ENCODE data around the gene NEIL3. TPM values are rescaled to one million over a fixed set of nuclear protein-coding genes. Genes with fewer than 3 reads are reported as not detected.

The NEIL3 gene
- total and polyA plus RNA-seq, 2 of the 8 experiments (the other 6 are each of a cell fraction or from before 2014, with no cell fraction given): 5.5 to 11.0 TPM

- no peaks in the 10 kb centered on the region for H3K79me2 ChIP-seq (ENCODE audit: control insufficient read depth in 1 of 2, insufficient read depth in 2 of 2, low read length in 2 of 2)
- CTCF ChIA-PET (ENCODE audit: partially characterized antibody): no interaction called here
- DNase-seq (ENCODE audit: low read depth in 1 of 2, low spot score in 2 of 2) (no peak), FAIRE-seq (no peak)
- no peak overlapping the region for H2BK20ac ChIP-seq (ENCODE audit: low read length)
- no peak overlapping the region for H3K4me3 ChIP-seq (ENCODE audit: extremely low read depth in 1 of 4, insufficient read depth in 2 of 4, low read depth in 3 of 4, low read length in 4 of 4)
- no peak overlapping the region for H3K23ac ChIP-seq (ENCODE audit: insufficient read length)
- H3K18ac ChIP-seq (ENCODE audit: extremely low read depth, low read length): no peak overlapping the region
- POLR2A ChIA-PET (ENCODE audit: partially characterized antibody): no interaction called here
- no peaks in the 10 kb centered on the region for H3K23me2 ChIP-seq (ENCODE audit: low read depth, low read length)
- no peak overlapping the region for H3K4ac ChIP-seq (replicated peaks; ENCODE audit: insufficient read length, low read depth, low read length)
- no peaks in the 10 kb centered on the region; a peak in 1 of 4 replicates for H3K9me3 ChIP-seq (ENCODE audit: insufficient read depth in 2 of 2, low read depth in 1 of 2, low read length in 1 of 2)
- no peak overlapping the region for H4K91ac ChIP-seq (replicated peaks; ENCODE audit: insufficient read length, low read length)
- H4K20me1 ChIP-seq (replicated peaks in 1 of 2; ENCODE audit: control insufficient read depth in 1 of 2, insufficient read depth in 2 of 2, low read length in 2 of 2): no peaks in the 10 kb centered on the region
- 0 out of 7 replicates have a peak, but pooled peaks cover 0 to 5% (median 0%) of the 10 kb centered on the region in 4 experiments for H3K4me1 ChIP-seq (replicated peaks in 1 of 4; ENCODE audit: control insufficient read depth in 3 of 4, insufficient read depth in 4 of 4, low read length in 3 of 4)
- no peak overlapping the region for H3K27ac ChIP-seq (ENCODE audit: low read depth, low read length)
- no peak overlapping the region for H4K8ac ChIP-seq (ENCODE audit: extremely low read depth, insufficient read depth, low read length)
- H3K79me1 ChIP-seq (ENCODE audit: low read depth, low read length): no peaks in the 10 kb centered on the region
- H2AK5ac ChIP-seq (ENCODE audit: low read depth, low read length): peak overlapping the region; percentile 59; the same call in 1 of the 2 replicates
- WGBS, 2 experiments (ENCODE audit: extremely low coverage in 1 of 2, insufficient coverage in 1 of 2, insufficient read length in 1 of 2, insufficient replicate concordance in 2 of 2, low coverage in 1 of 2, low lambda C conversion rate in 2 of 2, missing lambda C conversion rate in 1 of 2): 90% methylated on average over 4 of the region's 4 CpGs; no CpG with 5 or more reads in 1 of the 2 experiments
- no peak overlapping the region for H3K9ac ChIP-seq (replicated peaks in 1 of 4; ENCODE audit: extremely low read depth in 1 of 4, low read depth in 3 of 4, low read length in 3 of 4)
- H3K27me3 ChIP-seq (replicated peaks in 1 of 4; ENCODE audit: control insufficient read depth in 3 of 4, extremely low read depth in 1 of 4, insufficient read depth in 3 of 4, low read length in 3 of 4): no peaks in the 10 kb centered on the region
- H3K4me2 ChIP-seq (ENCODE audit: insufficient read depth in 1 of 2, low read depth in 2 of 2, low read length in 2 of 2): no peak overlapping the region
- H2BK120ac ChIP-seq (replicated peaks; ENCODE audit: low read depth, low read length): no peak overlapping the region
- no peak overlapping the region for H2AFZ ChIP-seq (ENCODE audit: low read length)
- no peak overlapping the region for H3K14ac ChIP-seq (ENCODE audit: insufficient read length)
- H3K56ac ChIP-seq (replicated peaks; ENCODE audit: insufficient read length, low read depth, low read length): no peak overlapping the region
- H2BK5ac ChIP-seq (ENCODE audit: low read depth, low read length): no peak overlapping the region
- H2BK15ac ChIP-seq (ENCODE audit: low read length): no peak overlapping the region
- no peak for TF ChIP-seq RBBP5 (IDR thresholded peaks at IDR 0.05; ENCODE audit: borderline replicate concordance, low read depth, low read length)
- no peak for TF ChIP-seq POU5F1 (IDR thresholded peaks at IDR 0.05; ENCODE audit: low read depth, low read length)
- TF ChIP-seq BRCA1 (IDR thresholded peaks at IDR 0.05; ENCODE audit: low read depth, low read length): no peak
- H3K36me3 ChIP-seq (ENCODE audit: control insufficient read depth in 2 of 4, insufficient read depth in 4 of 4, low read length in 3 of 4): no peaks in the 10 kb centered on the region
- no peak overlapping the region for H4K5ac ChIP-seq (ENCODE audit: insufficient read length, low read depth, low read length)
- no peak overlapping the region for H2BK12ac ChIP-seq (ENCODE audit: low read depth, low read length)
Observed at GRCh38 chr4:177404986-177405385, 95.3 kb downstream of the NEIL3 start.

Data from H1 (cell line).